ENCODE results near the gene SLC27A1.

- TF ChIP-seq ZBTB21 (tag by site-specific recombination; IDR thresholded peaks at IDR 0.05), result no peak
- TF ChIP-seq, protein P1, sequence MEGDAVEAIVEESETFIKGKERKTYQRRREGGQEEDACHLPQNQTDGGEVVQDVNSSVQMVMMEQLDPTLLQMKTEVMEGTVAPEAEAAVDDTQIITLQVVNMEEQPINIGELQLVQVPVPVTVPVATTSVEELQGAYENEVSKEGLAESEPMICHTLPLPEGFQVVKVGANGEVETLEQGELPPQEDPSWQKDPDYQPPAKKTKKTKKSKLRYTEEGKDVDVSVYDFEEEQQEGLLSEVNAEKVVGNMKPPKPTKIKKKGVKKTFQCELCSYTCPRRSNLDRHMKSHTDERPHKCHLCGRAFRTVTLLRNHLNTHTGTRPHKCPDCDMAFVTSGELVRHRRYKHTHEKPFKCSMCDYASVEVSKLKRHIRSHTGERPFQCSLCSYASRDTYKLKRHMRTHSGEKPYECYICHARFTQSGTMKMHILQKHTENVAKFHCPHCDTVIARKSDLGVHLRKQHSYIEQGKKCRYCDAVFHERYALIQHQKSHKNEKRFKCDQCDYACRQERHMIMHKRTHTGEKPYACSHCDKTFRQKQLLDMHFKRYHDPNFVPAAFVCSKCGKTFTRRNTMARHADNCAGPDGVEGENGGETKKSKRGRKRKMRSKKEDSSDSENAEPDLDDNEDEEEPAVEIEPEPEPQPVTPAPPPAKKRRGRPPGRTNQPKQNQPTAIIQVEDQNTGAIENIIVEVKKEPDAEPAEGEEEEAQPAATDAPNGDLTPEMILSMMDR (tag by site-specific recombination; IDR thresholded peaks at IDR 0.05), result no peak
- TF ChIP-seq REPIN1 (tag by site-specific recombination; IDR thresholded peaks at IDR 0.05; ENCODE audit: low read depth), result no peak
Measured at GRCh38 chr19:17504456-17504855, 34.1 kb downstream of the SLC27A1 start.
